BE2C (cell line): Measurements from ENCODE around the gene BMPR1B.

Experiments
- DNase-seq: peaks from one replicate; pipeline ENCODE4 v3.0.0-alpha.2; 2020
- H3K27me3 ChIP-seq: fragments of 250-450 bp; sonication (Bioruptor Pico); 2 replicates; pipeline ENCODE4 v1.5.1; 2020; ENCODE audit warnings: mild to moderate bottlenecking
- H3K36me3 ChIP-seq: fragments of 250-450 bp; sonication (Bioruptor Pico); 2 replicates; pipeline ENCODE4 v1.5.1; 2020; ENCODE audit warnings: mild to moderate bottlenecking
- H3K4me1 ChIP-seq: fragments of 250-450 bp; sonication (Bioruptor Pico); 2 replicates; pipeline ENCODE4 v1.5.1; 2020
- H3K4me3 ChIP-seq: 2 replicates; pipeline ENCODE4 v1.5.1; 2011; ENCODE audit warnings: low read depth, low read length
- H3K9me3 ChIP-seq: fragments of 250-450 bp; sonication (Bioruptor Pico); 2 replicates; pipeline ENCODE4 v1.5.1; 2020
- TF ChIP-seq, protein P1 (sequence below): IDR thresholded peaks from 2 replicates; pipeline ENCODE4 v1.5.1; 2012; ENCODE audit warnings: mild to moderate bottlenecking, low read depth, low read length

The BMPR1B gene

DNA sequence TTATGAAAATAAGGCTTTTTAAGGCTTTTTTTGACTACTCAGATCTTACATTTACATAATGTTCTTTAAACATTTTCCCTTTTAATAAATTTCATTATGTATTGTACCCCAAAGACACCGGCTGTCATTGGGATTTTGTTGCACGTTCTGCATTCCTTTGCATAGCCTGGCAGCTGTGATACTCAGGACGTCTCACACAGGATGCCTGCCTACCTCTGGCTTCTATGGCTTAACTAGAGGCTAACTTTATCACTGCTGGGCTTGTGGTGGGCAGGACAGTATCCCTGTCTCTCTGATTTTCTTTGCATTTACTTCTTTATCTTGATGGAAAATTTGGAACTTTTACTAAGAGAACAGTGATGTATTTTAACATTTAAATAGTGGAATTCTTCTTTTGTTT is 147.8 kb downstream of the BMPR1B start:
- Histone ChIP-seq H3K36me3 (no peaks in the 10 kb centered on the region), H3K4me3 (no peak overlapping the region), H3K4me1 (peaks cover 13% of the 10 kb centered on the region), H3K9me3 (no peaks in the 10 kb centered on the region), H3K27me3 (no peaks in the 10 kb centered on the region)
- DNase-seq, result no peak
- TF ChIP-seq, protein P1, sequence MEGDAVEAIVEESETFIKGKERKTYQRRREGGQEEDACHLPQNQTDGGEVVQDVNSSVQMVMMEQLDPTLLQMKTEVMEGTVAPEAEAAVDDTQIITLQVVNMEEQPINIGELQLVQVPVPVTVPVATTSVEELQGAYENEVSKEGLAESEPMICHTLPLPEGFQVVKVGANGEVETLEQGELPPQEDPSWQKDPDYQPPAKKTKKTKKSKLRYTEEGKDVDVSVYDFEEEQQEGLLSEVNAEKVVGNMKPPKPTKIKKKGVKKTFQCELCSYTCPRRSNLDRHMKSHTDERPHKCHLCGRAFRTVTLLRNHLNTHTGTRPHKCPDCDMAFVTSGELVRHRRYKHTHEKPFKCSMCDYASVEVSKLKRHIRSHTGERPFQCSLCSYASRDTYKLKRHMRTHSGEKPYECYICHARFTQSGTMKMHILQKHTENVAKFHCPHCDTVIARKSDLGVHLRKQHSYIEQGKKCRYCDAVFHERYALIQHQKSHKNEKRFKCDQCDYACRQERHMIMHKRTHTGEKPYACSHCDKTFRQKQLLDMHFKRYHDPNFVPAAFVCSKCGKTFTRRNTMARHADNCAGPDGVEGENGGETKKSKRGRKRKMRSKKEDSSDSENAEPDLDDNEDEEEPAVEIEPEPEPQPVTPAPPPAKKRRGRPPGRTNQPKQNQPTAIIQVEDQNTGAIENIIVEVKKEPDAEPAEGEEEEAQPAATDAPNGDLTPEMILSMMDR, result no peak

DNA sequence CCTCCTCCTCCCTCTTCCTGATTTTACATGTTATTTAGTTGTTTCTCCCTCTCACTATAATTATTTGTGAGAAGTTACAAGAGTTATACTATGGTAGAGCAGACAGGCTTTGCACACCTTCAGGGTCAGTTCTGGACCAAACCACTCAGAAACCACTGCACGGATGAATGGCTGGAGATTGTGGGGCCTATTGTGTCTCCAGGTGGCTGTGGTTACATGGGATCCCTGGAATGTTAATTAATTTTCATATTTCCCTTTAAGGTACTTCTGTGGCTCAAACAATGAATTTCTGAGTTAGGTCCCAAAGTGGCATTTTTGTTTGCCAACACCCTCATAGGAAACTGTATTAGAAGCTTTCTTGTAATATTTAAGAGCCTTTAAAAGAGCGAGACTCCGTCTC is 151.9 kb downstream of the BMPR1B start:
- Histone ChIP-seq H3K27me3 (no peaks in the 10 kb centered on the region), H3K4me3 (no peak overlapping the region), H3K9me3 (no peaks in the 10 kb centered on the region), H3K36me3 (no peaks in the 10 kb centered on the region), H3K4me1 (peaks cover 19% of the 10 kb centered on the region)
- TF ChIP-seq, protein P1, result no peak
- no peak for DNase-seq

DNA sequence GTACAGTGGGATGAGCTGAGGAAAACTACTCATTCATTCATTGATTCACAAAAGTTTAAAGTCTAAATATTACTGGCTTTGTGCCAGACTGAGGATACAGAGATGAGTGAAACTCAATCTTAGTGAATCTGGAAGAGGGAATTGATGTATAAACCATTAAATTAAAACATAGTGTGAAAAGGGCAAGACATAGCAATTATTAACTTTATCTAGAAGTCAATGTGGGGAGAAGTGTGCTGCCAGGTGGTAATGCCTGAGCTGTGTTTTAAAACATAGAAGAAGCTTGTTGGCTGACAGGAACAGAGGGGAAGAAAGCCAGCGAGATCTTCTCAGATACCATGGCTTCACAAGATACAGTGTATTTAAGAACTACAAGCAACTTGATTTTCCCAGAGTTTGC is 153.4 kb downstream of the BMPR1B start:
- Histone ChIP-seq H3K4me1 (peaks cover 19% of the 10 kb centered on the region), H3K4me3 (no peak overlapping the region), H3K9me3 (no peaks in the 10 kb centered on the region), H3K36me3 (no peaks in the 10 kb centered on the region), H3K27me3 (no peaks in the 10 kb centered on the region)
- no peak for DNase-seq
- TF ChIP-seq, protein P1, result no peak

DNA sequence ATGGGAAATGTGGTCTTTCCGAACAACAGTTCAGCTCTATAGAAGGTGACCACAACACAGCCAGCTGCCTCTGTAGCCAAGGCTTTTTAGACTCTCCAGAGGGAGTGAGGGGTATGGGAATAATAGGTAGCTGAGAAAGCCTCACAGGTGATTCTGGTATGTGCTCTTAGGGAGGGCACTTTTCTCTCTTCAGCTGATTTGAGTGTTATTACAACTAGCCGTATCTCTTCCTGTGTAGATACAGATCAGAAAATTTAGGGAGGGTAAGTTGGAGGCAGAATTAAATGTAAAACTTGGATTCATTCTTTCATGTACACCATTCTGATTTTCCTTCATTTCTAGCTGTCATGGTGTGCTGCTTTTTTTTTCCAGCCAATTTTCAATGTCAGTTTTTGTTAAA is 154.9 kb downstream of the BMPR1B start:
- Histone ChIP-seq H3K4me3 (no peak overlapping the region), H3K27me3 (no peaks in the 10 kb centered on the region), H3K9me3 (no peaks in the 10 kb centered on the region; the same call in 1 of the 2 replicates), H3K4me1 (peaks cover 19% of the 10 kb centered on the region), H3K36me3 (no peaks in the 10 kb centered on the region)
- TF ChIP-seq, protein P1, result no peak
- DNase-seq, result no peak

DNA sequence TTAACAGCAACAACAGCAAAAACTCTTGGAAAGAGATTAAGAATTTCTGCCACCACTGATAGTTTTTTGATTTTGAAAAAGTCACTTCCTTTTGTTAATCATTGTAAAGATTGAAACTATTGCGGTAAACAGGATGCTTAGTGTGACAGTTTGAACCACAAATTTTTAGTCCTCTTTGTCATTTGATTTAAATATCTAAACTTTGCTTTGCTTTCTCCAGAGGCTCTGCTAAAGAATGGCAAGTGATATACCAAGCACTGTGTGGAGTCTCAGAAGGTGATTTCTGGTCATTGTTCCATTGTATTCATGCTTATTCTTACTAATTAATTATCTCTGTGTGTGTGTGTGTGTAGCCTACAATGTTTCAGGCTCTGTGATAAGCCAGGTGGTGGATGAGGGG is 155.6 kb downstream of the BMPR1B start:
- no peak for DNase-seq
- Histone ChIP-seq H3K9me3 (no peaks in the 10 kb centered on the region; the same call in 1 of the 2 replicates), H3K27me3 (no peaks in the 10 kb centered on the region), H3K36me3 (no peaks in the 10 kb centered on the region), H3K4me3 (no peak overlapping the region), H3K4me1 (peaks cover 19% of the 10 kb centered on the region)
- TF ChIP-seq, protein P1, result no peak

DNA sequence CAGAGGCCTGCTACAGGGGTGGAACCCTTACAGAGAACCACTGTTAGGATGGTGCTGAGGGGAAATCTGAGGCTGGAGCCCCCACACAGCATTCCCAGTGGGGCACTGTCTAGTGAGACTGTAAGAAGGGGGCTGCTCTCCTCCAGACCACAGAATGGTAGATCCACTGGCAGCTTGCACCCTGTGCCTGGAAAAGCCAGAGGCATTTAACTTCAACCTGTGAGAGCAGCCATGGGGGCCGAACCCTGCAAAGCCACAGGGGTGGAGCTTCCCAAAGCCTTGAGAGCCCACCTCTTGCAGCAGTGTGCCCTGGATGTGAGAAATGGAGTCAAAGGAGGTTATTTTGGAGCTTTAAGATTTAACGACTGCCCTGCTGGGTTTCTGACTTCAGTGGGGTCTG is 159.4 kb downstream of the BMPR1B start:
- no peaks in the 10 kb centered on the region for H3K27me3 ChIP-seq
- H3K4me3 ChIP-seq, result no peak overlapping the region
- no peaks in the 10 kb centered on the region; the same call in 1 of the 2 replicates for H3K9me3 ChIP-seq
- TF ChIP-seq, protein P1, result no peak
- H3K4me1 ChIP-seq, result no peaks in the 10 kb centered on the region
- H3K36me3 ChIP-seq, result no peaks in the 10 kb centered on the region
- no peak for DNase-seq
